Esophagus muscularis mucosa (tissue), 3 donors: Measurements from ENCODE around the gene PPP4R3A.

Experiments used
- CTCF ChIP-seq, 3 experiments: fragments of 200-600 bp in 2 of 3; fragments of 450-650 bp in 1 of 3; sonication (generic) in 2 of 3; IDR thresholded peaks; one replicate each; pipeline ENCODE4 v1.5.1; 2017 to 2019; ENCODE audit warnings: antibody characterized with exemption in 3 of 3, mild to moderate bottlenecking in 2 of 3, moderate library complexity in 1 of 3
- POLR2A ChIP-seq: fragments of 450-650 bp; IDR thresholded peaks from one replicate; pipeline ENCODE4 v1.6.1; 2017; ENCODE audit warnings: antibody characterized with exemption, moderate library complexity, mild to moderate bottlenecking, low read depth
- POLR2AphosphoS5 ChIP-seq, 2 donors: sonication (generic); formaldehyde crosslinking; IDR thresholded peaks; one replicate each; pipeline ENCODE4 v1.6.1; 2017; ENCODE audit warnings: antibody characterized with exemption in 2 of 2

GRCh38 chr14:91503000-91503504, 7.1 kb downstream of the PPP4R3A start:
- TF ChIP-seq CTCF (IDR thresholded peaks at IDR 0.05), result no peak
- no peak for TF ChIP-seq POLR2A
- TF ChIP-seq POLR2AphosphoS5 (IDR thresholded peaks at IDR 0.05), result no peak
